ENCODE measurements around the gene HTR5A.

HTR5A gene

DNA sequence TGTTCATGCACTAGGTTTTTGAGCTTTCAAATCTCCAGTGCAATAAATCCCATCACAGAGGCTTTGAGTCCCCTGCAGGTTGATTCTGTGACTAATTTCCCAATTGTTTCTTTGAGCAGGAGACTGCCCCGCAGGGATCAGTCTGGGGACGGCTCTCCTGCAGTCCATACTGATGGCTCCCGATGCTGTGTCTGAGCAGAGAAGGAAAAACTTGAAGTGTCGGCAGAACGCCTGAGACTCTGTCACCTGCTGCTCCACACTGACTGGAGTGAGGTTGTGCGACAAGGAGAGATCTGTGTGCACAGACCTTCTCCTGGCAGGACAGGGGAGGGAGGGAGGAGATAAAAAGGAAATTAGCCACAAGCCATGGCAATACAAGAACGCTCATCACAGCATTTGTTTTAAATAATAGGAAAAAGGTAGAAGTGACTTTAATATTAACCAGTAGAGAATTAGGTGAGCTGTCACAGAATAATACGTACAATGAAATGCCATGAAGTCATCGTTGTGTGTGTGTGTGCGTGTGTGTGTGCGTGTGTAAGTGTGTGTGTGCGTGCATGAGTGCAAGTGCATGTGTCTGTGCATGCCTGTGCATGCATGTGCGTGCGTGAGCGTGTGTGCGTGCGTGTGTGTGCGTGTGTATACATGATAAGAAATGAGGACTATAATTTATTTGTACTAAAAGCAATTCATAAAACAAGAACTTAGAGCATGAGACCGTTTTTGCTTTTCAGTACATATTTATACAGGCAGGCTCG is 38.2 kb downstream of the HTR5A start:
- Histone ChIP-seq H3K9me3 (ENCODE audit: control insufficient read depth, low read length) (no peaks in the 10 kb centered on the region), H3K4me3 (ENCODE audit: insufficient read depth, low read depth, low read length) (no peak overlapping the region), H3K36me3 (ENCODE audit: control insufficient read depth, insufficient read depth, low read length) (no peaks in the 10 kb centered on the region), H3K27me3 (ENCODE audit: control insufficient read depth, insufficient read depth, low read length, poor library complexity, severe bottlenecking) (peaks cover 3% of the 10 kb centered on the region), H3K27ac (ENCODE audit: insufficient read depth, low read depth, low read length, poor library complexity, severe bottlenecking) (no peak overlapping the region), H3K4me1 (ENCODE audit: control insufficient read depth, insufficient read depth, low read length) (peaks cover 27% of the 10 kb centered on the region)
- 72 to 75% methylated on average over 20 of the region's 20 CpGs for whole genome bisulfite sequencing, 2 experiments

DNA sequence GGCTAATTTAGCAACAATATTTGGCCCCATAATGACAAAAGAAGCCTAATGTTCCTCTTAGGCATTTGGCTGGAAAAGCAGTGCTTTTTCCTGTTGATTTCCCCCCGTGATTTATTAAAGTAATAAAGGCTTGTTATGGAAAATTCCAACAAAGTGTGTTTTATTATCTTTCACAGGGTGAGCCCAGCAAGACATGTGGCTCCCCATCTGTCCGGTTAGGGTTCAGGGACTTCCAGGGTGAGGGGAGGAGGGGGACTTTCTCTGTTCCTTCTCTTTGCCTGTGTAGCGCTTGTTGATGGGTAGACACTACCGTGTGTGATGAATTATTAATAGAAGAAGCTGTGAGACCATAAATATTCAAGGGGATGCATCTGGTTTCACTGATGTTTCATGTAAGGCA is 39.0 kb downstream of the HTR5A start:
- peaks cover 27% of the 10 kb centered on the region for H3K4me1 ChIP-seq (ENCODE audit: control insufficient read depth, insufficient read depth, low read length)
- no peaks in the 10 kb centered on the region for H3K9me3 ChIP-seq (ENCODE audit: control insufficient read depth, low read length)
- peaks cover 3% of the 10 kb centered on the region for H3K27me3 ChIP-seq (ENCODE audit: control insufficient read depth, insufficient read depth, low read length, poor library complexity, severe bottlenecking)
- no peaks in the 10 kb centered on the region for H3K36me3 ChIP-seq (ENCODE audit: control insufficient read depth, insufficient read depth, low read length)
- 82 to 92% methylated on average over 4 of the region's 4 CpGs for WGBS, 2 experiments
- H3K27ac ChIP-seq (ENCODE audit: insufficient read depth, low read depth, low read length, poor library complexity, severe bottlenecking) = no peak overlapping the region
- no peak overlapping the region for H3K4me3 ChIP-seq (ENCODE audit: insufficient read depth, low read depth, low read length)

- no peaks in the 10 kb centered on the region for H3K36me3 ChIP-seq (ENCODE audit: control insufficient read depth, insufficient read depth, low read length)
- H3K27ac ChIP-seq (ENCODE audit: insufficient read depth, low read depth, low read length, poor library complexity, severe bottlenecking) = no peak overlapping the region
- no peaks in the 10 kb centered on the region for H3K27me3 ChIP-seq (ENCODE audit: control insufficient read depth, insufficient read depth, low read length, poor library complexity, severe bottlenecking)
- WGBS, 2 experiments = 84 to 93% methylated on average over 5 of the region's 5 CpGs
- H3K4me1 ChIP-seq (ENCODE audit: control insufficient read depth, insufficient read depth, low read length) = no peaks in the 10 kb centered on the region
- no peaks in the 10 kb centered on the region for H3K9me3 ChIP-seq (ENCODE audit: control insufficient read depth, low read length)
- H3K4me3 ChIP-seq (ENCODE audit: insufficient read depth, low read depth, low read length) = no peak overlapping the region
Observed at GRCh38 chr7:155115288-155115687, 45.2 kb downstream of the HTR5A start.

GRCh38 chr7:155119801-155120382 is 49.8 kb downstream of the HTR5A start:
- 86 to 87% methylated on average over 5 to 7 of the region's 7 CpGs for WGBS, 2 experiments
- Histone ChIP-seq H3K9me3 (ENCODE audit: control insufficient read depth, low read length) (no peaks in the 10 kb centered on the region), H3K4me1 (ENCODE audit: control insufficient read depth, insufficient read depth, low read length) (no peaks in the 10 kb centered on the region), H3K36me3 (ENCODE audit: control insufficient read depth, insufficient read depth, low read length) (no peaks in the 10 kb centered on the region), H3K4me3 (ENCODE audit: insufficient read depth, low read depth, low read length) (no peak overlapping the region), H3K27ac (ENCODE audit: insufficient read depth, low read depth, low read length, poor library complexity, severe bottlenecking) (no peak overlapping the region), H3K27me3 (ENCODE audit: control insufficient read depth, insufficient read depth, low read length, poor library complexity, severe bottlenecking) (no peaks in the 10 kb centered on the region)

DNA sequence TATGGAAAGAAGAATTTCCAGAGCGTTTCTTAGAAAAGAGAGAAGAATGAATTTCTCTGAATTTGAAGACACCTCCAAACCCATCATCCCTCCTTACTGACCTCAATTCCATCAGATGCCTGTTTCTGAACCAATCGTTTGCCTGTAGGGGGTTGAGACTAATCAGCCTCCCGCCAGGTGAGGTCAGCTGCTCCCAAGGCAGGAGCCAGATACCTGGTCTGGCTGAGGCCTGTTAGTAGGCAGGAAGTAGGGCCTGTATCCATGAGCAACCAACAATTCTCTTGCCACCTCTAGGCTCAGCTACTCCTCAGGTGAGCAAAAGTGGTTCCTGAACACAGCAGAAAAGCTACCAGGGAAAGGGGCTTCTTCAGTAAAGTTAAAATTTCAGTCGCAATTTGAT is 50.3 kb downstream of the HTR5A start:
- WGBS, 2 experiments = 95 to 96% methylated on average over 4 of the region's 4 CpGs

DNA sequence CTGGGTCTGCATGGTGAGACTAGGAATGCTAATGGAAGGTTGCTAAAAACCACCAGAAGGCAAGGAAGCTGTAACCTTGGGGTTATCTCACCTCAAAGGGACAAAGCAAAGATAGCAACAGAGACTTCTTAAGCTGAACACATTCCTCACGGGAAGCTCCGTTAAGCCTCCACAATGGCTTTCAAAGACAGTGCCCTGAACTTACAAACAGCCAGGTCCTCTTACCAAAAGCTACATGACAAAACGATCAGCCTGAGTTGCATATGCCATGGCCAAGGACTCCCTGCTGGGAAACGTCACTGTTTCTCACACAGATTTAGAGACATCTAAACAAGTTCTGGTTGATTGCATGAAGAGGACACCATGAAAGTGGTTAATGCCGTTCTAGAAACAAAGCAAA is 52.7 kb downstream of the HTR5A start:
- H3K27ac ChIP-seq (ENCODE audit: insufficient read depth, low read depth, low read length, poor library complexity, severe bottlenecking) = no peak overlapping the region
- WGBS, 2 experiments = 53% methylated on average over 5 of the region's 5 CpGs
- H3K4me3 ChIP-seq (ENCODE audit: insufficient read depth, low read depth, low read length) = no peak overlapping the region

More for the DNA sequence above, 50.3 kb downstream of the HTR5A start:
- Histone ChIP-seq H3K27me3 (ENCODE audit: control insufficient read depth, insufficient read depth, low read length, poor library complexity, severe bottlenecking) (no peaks in the 10 kb centered on the region), H3K9me3 (ENCODE audit: control insufficient read depth, low read length) (no peaks in the 10 kb centered on the region), H3K4me3 (ENCODE audit: insufficient read depth, low read depth, low read length) (no peak overlapping the region), H3K4me1 (ENCODE audit: control insufficient read depth, insufficient read depth, low read length) (no peaks in the 10 kb centered on the region), H3K36me3 (ENCODE audit: control insufficient read depth, insufficient read depth, low read length) (no peaks in the 10 kb centered on the region), H3K27ac (ENCODE audit: insufficient read depth, low read depth, low read length, poor library complexity, severe bottlenecking) (no peak overlapping the region)

GRCh38 chr7:155123413-155123812 is 53.3 kb downstream of the HTR5A start:
- 92 to 95% methylated on average over 1 of the region's 1 CpG for WGBS, 2 experiments

More for the DNA sequence above, 52.7 kb downstream of the HTR5A start:
- no peaks in the 10 kb centered on the region for H3K9me3 ChIP-seq (ENCODE audit: control insufficient read depth, low read length)
- no peaks in the 10 kb centered on the region for H3K4me1 ChIP-seq (ENCODE audit: control insufficient read depth, insufficient read depth, low read length)
- no peaks in the 10 kb centered on the region for H3K27me3 ChIP-seq (ENCODE audit: control insufficient read depth, insufficient read depth, low read length, poor library complexity, severe bottlenecking)
- H3K36me3 ChIP-seq (ENCODE audit: control insufficient read depth, insufficient read depth, low read length) = no peaks in the 10 kb centered on the region

GRCh38 chr7:155124706-155125105 is 54.6 kb downstream of the HTR5A start:
- no peak overlapping the region for H3K27ac ChIP-seq (ENCODE audit: insufficient read depth, low read depth, low read length, poor library complexity, severe bottlenecking)
- no peaks in the 10 kb centered on the region for H3K36me3 ChIP-seq (ENCODE audit: control insufficient read depth, insufficient read depth, low read length)
- WGBS, 2 experiments = 81 to 83% methylated on average over 8 of the region's 8 CpGs
- no peaks in the 10 kb centered on the region for H3K27me3 ChIP-seq (ENCODE audit: control insufficient read depth, insufficient read depth, low read length, poor library complexity, severe bottlenecking)
- no peak overlapping the region for H3K4me3 ChIP-seq (ENCODE audit: insufficient read depth, low read depth, low read length)
- H3K9me3 ChIP-seq (ENCODE audit: control insufficient read depth, low read length) = no peaks in the 10 kb centered on the region
- H3K4me1 ChIP-seq (ENCODE audit: control insufficient read depth, insufficient read depth, low read length) = no peaks in the 10 kb centered on the region

More at GRCh38 chr7:155123413-155123812, 53.3 kb downstream of the HTR5A start:
- H3K9me3 ChIP-seq (ENCODE audit: control insufficient read depth, low read length) = no peaks in the 10 kb centered on the region
- H3K4me1 ChIP-seq (ENCODE audit: control insufficient read depth, insufficient read depth, low read length) = no peaks in the 10 kb centered on the region
- H3K27me3 ChIP-seq (ENCODE audit: control insufficient read depth, insufficient read depth, low read length, poor library complexity, severe bottlenecking) = no peaks in the 10 kb centered on the region
- no peak overlapping the region for H3K4me3 ChIP-seq (ENCODE audit: insufficient read depth, low read depth, low read length)
- H3K36me3 ChIP-seq (ENCODE audit: control insufficient read depth, insufficient read depth, low read length) = no peaks in the 10 kb centered on the region
- H3K27ac ChIP-seq (ENCODE audit: insufficient read depth, low read depth, low read length, poor library complexity, severe bottlenecking) = no peak overlapping the region

GRCh38 chr7:155129186-155129585 is 59.1 kb downstream of the HTR5A start:
- no peaks in the 10 kb centered on the region for H3K36me3 ChIP-seq (ENCODE audit: control insufficient read depth, insufficient read depth, low read length)
- H3K9me3 ChIP-seq (ENCODE audit: control insufficient read depth, low read length) = no peaks in the 10 kb centered on the region
- no peaks in the 10 kb centered on the region for H3K4me1 ChIP-seq (ENCODE audit: control insufficient read depth, insufficient read depth, low read length)
- H3K4me3 ChIP-seq (ENCODE audit: insufficient read depth, low read depth, low read length) = no peak overlapping the region
- H3K27ac ChIP-seq (ENCODE audit: insufficient read depth, low read depth, low read length, poor library complexity, severe bottlenecking) = no peak overlapping the region
- WGBS, 2 experiments = 92 to 95% methylated on average over 10 of the region's 10 CpGs
- H3K27me3 ChIP-seq (ENCODE audit: control insufficient read depth, insufficient read depth, low read length, poor library complexity, severe bottlenecking) = no peaks in the 10 kb centered on the region

- H3K9me3 ChIP-seq (ENCODE audit: control insufficient read depth, low read length) = no peaks in the 10 kb centered on the region
- H3K4me3 ChIP-seq (ENCODE audit: insufficient read depth, low read depth, low read length) = no peak overlapping the region
- H3K36me3 ChIP-seq (ENCODE audit: control insufficient read depth, insufficient read depth, low read length) = no peaks in the 10 kb centered on the region
- 95% methylated on average over 7 of the region's 7 CpGs for WGBS, 2 experiments
- no peaks in the 10 kb centered on the region for H3K4me1 ChIP-seq (ENCODE audit: control insufficient read depth, insufficient read depth, low read length)
- no peaks in the 10 kb centered on the region for H3K27me3 ChIP-seq (ENCODE audit: control insufficient read depth, insufficient read depth, low read length, poor library complexity, severe bottlenecking)
- H3K27ac ChIP-seq (ENCODE audit: insufficient read depth, low read depth, low read length, poor library complexity, severe bottlenecking) = no peak overlapping the region
Observed at GRCh38 chr7:155129789-155130188, 59.7 kb downstream of the HTR5A start.
